GM18909 (cell line): Measurements from ENCODE around the gene FAM168B.
"Not testable (repeated sequence)": the region's sequence is repeated elsewhere in the genome, so short reads cannot be mapped to it uniquely, and the experiment has no call there.

Experiments used
- ATAC-seq: cut with Tn5 transposase; IDR thresholded peaks from one replicate; pipeline ENCODE4 v1.9.1; 2021; ENCODE audit warnings: mild to moderate bottlenecking; ENCODE audit not compliant: unreplicated experiment, poor library complexity

FAM168B gene

GRCh38 chr2:131093006-131093695 is at the start of gene FAM168B:
Gene FAM168B (minus strand): TSS chr2:131093460. CDS start chr2:131082646, 10,814 bp downstream.
- ATAC-seq = peak; percentile 88

GRCh38 chr2:131142849-131143248 is 49.6 kb upstream of the FAM168B start:
- ATAC-seq = no peak

DNA sequence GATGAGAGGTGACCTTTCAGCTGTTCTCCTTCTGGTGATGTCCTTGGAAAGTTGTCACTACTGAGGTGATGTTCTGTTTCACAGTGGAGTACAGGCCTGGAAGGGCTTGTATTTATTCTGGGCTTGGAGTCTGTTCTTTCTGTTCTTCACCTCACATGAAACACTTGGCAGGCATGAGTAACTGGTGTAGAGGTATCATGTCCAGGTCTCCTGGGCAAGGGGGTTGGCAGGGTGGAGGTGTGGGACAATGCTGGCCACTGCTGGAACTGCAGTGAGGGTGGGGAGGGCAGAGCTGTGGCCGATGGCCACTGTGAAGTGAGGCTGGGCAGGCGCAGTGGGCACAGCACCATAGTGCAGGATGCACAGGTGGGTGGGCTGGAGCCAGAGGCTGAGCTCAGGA is 47.3 kb upstream of the FAM168B start:
- no peak for ATAC-seq

- no peak for ATAC-seq
Measured at GRCh38 chr2:131132729-131133128, 39.5 kb upstream of the FAM168B start.

DNA sequence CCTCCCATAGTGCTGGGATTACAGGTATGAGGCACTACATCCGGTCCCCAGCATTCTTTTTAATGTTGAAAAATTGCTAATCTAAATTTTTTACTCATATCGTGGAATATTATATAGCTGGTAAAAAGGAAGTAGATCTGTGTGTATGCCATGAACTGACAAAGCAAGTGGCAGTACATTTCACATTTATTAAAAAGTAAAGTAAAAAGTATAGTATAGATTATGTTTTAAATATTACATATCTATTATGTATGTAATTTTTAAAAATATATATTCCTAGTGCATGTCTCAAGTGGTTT is 37.0 kb upstream of the FAM168B start:
- ATAC-seq = no peak

DNA sequence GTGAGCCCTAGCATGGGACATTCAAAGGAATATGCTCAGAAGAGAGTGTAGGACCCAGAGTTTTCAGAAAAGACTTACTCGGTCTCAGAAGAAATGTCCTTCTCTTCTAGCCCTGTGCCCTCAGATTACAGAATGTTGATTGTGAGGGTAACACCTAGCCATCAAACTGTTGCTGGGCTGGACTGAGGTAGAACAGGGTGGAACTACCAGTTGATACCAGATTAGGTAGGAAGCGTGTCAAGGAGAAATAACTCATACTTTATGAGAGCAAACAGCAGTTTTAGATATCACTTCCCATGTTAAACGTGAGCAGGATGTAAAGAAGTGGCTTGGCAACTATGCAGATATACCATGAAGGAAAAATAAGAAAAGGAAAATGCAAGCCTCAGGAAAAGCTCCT is 34.7 kb upstream of the FAM168B start:
- no peak for ATAC-seq

DNA sequence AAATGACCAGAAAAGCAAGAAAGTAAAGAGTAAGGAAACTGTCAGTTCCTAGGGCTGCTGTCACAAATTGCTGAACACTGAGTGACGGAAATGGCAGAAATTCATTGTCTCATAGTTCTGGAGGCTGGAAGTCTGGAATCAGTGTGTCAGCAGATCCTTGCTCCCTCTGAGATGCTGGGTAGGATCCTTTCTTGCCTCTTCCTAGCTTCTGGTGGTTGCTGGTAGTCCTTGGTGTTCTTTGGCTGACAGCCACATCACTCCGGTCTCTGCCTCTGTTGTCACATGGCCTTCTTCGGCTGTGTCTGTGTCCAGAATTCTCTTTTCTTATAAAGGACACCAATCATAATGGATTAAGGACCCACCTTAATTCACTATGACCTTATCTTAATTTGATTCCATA is 33.8 kb upstream of the FAM168B start:
- ATAC-seq = no peak

DNA sequence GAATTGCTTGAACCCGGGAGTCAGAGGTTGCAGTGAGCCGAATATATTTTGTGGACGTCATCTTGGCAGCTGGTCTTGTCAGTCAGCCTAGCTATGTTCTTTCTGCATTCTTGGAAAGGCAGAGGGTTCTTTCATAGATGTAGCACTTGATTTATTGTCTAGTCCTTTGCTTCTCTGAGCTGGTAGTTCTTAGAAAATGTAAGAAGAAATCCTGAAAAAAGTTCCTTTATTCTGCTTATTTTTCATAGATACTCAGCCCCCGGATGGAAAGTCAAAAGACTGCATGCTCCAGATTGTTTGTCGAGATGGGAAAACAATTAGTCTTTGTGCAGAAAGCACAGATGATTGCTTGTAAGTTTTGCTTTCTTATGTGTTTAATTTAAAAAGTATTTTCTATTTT is 33.2 kb upstream of the FAM168B start:
- no peak for ATAC-seq

DNA sequence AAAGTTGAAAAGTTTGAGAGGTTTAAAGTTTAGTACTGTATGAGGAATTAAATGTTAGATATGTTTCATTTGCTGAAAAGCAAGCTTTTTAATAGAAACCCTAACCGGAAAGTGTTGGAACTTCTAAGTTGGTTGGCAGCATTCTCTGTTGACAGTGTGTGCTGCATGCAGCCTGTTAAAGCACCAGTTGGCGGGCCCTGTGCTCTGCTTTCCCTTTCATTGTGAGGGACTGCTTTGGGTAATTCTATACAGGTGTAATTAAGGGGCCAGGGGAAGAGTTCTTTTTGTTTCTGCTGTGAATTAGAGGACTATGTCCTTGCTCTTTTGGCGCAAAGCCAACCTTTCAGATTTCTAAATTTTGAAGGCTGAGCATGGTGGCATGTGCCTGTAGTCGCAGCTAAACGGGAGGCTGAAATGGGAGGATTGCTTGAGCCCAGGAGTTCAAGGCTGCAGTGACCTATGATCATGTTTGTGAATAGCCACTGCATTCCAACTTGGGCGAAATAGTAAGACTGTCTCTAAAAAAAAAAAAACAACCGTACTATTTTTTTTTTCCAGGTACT is 32.0 kb upstream of the FAM168B start:
- ATAC-seq = no peak

GRCh38 chr2:131123192-131123591 is 29.9 kb upstream of the FAM168B start:
- ATAC-seq = no peak

DNA sequence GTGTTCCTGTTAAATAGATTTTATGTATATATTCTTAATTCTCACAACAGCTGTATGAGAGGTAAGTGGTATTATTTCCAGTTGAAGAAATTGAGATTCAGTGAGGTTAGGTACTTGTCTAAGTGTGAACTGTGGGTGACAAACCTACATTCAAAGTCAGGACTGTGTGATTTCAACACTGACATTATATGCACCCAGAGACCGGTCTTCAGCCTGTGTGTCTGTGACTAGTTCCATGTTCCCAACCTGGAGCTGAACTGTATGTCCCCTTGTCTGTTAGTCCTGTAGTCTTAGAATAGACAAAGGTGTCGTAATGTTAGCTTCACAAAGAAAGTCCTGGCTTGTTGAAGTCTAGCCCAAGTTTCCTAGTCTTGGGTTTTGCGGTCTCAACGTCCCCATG is 29.2 kb upstream of the FAM168B start:
- no peak for ATAC-seq

- no peak for ATAC-seq
Measured at GRCh38 chr2:131121464-131121863, 28.2 kb upstream of the FAM168B start.

DNA sequence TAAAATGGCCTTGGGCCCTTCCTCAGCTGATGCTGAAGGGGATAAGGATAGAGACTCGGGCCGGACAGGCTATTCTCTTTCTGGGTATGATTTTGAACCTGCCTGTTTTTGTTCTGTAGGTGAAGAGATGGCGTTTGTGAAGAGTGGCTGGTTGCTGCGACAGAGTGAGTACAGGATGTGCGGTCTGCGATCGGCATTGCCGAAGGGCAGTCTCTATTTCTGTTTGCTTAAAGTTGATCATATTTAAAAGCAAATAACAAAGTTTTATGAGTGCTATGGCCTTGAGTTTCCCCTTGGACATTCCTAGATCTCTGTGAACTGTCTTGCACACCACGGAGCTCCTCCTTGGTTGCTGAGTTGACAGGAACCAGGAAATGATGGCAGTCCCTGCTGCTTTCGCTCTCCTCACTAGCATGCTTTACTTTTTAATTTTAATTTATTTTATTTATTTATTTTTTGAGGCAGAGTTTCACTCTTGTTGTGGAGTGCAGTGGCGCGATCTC is 27.6 kb upstream of the FAM168B start:
- ATAC-seq = no peak

DNA sequence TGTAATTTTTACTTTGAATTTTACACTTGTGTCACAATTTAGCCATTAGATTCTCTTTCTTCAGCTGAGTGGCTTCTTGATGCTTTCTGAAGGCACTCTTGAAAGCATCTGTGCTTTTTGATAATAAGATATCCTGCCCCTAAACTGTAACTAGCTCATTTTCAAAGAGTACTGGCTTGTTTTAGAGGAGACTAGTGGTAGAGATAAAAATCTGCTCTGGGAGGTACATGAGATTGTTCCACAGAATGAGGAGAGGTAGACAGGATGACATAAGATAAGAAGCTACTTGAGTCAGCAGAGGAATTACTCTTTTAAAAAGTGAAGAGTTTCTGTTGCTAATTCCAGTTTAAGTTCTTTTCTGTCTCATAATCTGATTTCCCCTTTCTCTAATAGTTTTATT is 22.5 kb upstream of the FAM168B start:
- no peak for ATAC-seq

GRCh38 chr2:131114950-131115349 is 21.7 kb upstream of the FAM168B start:
- ATAC-seq = not testable (repeated sequence)

DNA sequence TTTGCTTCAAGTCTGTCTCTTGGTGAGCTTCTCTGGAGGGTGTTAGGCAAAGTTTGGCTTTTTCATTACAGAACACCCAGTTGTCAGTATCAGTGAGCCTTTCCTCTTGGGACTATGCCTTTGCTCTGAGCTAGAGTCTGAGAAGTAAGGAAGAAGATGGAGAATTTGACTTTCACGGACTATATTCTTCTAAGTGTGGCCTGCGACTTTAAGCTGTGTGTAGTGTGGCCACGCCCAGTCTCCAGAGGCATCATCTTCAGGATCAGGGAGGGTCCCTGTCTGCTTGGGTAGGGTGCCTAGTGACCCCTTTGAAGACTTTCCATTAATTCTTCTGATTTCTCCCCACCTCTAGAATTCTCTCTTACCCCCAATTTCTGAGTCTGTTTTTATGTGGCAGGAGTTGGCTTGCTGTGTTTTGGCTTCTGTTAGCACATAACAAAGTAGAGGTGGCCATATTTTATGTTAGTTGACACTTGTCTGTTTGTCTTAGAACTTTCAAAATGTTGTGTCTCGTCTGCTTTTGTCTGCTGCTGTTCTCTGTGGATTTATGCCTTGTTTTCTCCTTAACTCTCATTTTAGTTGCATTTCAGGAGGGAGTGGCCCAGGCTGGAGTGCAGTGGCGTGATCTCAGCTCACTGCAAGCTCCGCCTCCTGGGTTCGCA is 20.4 kb upstream of the FAM168B start:
- ATAC-seq = no peak

DNA sequence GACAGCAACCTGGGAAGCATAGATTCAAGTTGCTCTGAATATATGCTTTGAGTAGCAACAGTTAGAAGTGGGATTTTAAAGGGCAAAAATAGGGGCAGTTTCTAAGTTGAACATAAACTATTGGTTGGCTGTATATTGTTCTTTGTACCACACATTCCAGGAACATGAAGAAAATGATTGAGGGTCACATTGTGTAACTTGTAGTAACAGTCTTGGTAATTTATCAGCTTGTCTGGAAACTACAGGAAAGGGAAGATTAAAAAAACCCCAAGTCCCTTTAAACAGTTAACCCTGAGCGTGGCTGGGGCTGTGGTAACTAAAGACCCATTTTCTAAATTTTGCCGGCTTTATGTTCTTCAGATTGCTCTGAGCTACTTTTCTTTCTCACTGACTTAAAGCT is 19.3 kb upstream of the FAM168B start:
- ATAC-seq = no peak

GRCh38 chr2:131105950-131106801 is 12.9 kb upstream of the FAM168B start:
- ATAC-seq = peak; percentile 42

DNA sequence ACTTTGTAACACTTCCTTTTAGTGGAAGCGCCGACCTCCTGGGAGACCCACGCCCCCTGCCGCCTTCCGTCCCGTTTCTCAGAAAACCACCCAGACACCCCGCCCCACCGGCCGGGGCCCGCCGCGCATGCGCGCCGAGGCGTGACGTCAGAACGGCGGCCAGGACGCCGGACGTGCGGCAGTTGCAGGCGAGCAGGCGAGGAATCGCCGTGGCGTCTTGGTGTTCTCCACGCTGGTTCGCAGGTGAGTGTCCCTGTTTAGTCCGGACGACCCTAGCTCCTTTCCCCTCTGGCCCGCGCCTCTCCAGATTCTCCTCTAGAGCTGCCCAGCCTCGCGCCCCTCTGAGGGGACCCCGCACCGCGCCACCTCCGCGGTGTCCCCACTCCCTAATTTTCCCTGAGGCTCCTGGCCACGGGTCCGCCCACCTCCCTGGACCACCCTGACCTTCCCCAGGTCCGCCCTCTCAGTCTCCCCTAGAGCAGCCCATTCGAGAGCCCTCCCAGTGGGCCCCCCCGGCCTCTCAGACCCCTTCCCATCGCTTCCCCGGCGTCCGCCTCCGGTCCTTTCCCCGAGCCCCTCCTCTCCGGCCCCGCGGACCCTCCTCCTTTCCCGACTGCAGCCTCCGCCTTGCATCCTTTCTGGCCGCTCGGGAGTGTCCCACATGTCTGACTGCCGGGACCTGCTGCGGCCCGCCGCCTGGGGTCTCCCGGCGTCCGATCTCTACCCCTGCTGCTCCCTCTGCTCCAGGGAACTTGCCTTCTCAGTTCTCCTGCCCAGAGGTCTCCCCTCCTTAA is 12.1 kb upstream of the FAM168B start, which contains the start of gene PLEKHB2:
PLEKHB2 (plus strand) TSS at position 181 of the 794 bp plus-strand sequence. CDS start 15,606 bp downstream, outside the sequence.
- peak; percentile 79 for ATAC-seq
